GM19395 (cell line): ENCODE data around the gene KCNQ1.

Source experiments
- ATAC-seq: cut with Tn5 transposase; IDR thresholded peaks from one replicate; pipeline ENCODE4 v1.9.1; 2021; ENCODE audit warnings: mild to moderate bottlenecking, moderate library complexity; ENCODE audit not compliant: unreplicated experiment

KCNQ1 gene

GRCh38 chr11:2826679-2827056, 381.9 kb downstream of the KCNQ1 start:
- ATAC-seq = no peak

GRCh38 chr11:2827256-2827655, 382.4 kb downstream of the KCNQ1 start:
- ATAC-seq = no peak

DNA sequence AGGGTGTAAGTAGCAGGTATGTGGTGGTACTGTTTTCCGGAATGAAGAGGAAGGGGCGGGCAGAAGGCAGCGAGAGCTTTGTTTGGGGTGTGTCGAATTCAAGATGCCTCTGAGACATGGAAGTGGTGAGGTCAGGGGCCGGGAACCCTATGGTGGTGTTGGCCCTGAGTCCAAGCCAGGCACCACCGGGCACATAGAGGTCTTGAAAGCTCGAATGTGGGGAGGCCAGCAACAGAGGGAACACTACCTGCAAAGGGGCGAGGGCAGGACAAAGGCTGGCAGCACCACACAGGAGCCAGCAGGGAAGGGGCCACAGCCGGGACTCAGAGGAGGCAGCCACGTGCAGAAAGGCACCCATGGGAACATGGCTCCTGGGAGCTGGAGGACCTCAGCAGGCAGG, 383.0 kb downstream of the KCNQ1 start:
- no peak for ATAC-seq

- ATAC-seq = no peak
Observed at GRCh38 chr11:2828585-2829330, 383.9 kb downstream of the KCNQ1 start.

DNA sequence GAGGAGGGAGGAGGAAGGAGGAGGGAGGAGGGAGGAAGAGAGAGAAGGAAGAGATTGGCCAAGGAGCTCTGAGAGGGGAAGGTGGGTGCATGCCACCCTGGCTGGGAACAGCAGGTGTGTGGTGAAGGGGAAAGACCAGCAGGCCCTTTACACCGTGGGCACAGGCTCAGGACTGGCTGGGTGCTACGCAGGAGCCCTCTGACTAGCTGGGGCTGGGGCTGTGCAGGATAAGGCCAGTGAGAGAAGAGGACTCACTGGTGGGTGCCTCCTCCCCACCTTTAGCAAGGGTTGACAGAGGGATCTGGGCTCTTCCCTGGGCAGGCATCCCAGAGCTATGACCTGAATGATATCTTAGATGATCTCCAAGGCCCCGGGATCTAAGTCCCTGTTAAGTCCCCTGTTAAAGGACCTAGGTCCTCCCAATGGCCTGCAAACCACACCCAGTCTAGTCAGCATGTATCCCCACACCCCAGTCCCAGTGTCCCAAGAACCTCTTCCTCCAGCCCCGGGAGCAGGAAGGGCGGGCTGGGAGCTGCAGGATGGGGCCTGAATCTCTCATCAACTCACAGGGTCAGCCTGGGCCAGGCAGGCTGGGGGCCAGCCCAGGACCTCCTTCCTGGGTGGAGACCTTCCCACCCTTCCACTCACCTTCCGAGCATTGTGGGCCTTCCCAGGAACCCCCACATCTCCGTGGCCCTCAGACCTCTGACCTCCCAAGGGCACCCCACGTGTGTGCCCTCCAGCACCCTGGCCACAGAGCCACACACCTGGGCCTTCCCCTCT, 385.4 kb downstream of the KCNQ1 start:
- no peak for ATAC-seq

- ATAC-seq = no peak
Observed at GRCh38 chr11:2830886-2831285, 386.1 kb downstream of the KCNQ1 start.

DNA sequence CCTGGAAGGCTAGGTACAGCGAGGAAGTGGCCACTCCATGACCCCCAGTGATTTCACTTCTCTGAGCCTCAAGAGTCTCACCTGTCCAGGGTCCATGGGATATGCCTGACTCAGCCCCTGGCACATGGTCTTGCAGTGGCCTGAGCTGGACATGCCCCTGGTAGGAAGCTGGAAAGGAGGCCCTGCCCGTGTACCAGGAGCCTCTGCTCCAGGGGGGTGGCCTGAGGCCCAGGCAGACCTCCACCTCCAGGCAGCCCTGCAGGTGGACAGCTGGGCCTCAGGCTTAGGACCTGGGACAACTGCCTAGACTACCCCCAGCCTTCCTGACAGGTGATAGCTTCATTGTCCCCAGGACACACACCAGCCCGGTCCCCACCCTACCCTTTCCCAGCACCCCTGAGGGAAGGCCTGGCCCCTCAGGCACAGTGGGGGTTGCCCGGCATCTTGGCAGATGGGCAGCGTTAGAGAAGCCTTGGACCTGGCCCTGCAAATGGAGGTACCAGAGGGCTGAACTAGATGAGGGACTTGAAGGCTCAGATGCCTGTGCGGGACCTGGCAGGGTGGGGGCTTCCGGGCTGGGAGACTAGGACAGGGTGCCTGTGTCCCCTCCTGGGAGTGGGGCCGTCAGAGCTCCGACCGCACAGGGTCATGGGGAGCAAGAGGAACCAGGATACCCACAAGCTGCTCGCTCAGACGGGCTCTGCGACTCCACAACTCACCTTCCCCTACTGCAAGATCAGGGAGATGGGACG, 387.1 kb downstream of the KCNQ1 start:
- no peak for ATAC-seq

DNA sequence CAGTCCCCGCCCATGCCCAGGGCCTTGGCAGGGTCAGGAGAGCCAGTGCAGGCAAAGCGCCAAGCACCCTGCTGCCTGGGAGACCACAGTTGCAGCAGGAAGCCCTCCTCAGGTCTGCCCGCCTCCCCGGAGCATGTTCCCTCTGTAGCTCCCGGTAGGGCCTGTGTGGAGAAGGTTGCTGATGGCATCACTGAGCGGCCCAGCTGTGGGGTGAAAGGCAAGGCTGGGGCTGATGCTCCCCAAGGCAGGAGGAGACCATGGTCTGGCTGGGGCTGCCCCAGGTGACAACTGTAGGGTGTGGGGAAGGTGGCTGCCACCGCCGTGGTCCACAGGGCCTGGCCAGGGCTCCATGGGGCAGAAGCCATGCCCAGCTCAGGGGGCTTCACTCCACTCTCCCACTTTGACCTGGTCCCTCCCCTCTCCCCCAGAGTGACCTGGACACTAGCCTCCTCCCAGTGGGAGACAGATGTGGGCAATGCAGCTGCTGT, 387.8 kb downstream of the KCNQ1 start:
- ATAC-seq = no peak

GRCh38 chr11:2833051-2833715, 388.4 kb downstream of the KCNQ1 start:
- no peak for ATAC-seq

DNA sequence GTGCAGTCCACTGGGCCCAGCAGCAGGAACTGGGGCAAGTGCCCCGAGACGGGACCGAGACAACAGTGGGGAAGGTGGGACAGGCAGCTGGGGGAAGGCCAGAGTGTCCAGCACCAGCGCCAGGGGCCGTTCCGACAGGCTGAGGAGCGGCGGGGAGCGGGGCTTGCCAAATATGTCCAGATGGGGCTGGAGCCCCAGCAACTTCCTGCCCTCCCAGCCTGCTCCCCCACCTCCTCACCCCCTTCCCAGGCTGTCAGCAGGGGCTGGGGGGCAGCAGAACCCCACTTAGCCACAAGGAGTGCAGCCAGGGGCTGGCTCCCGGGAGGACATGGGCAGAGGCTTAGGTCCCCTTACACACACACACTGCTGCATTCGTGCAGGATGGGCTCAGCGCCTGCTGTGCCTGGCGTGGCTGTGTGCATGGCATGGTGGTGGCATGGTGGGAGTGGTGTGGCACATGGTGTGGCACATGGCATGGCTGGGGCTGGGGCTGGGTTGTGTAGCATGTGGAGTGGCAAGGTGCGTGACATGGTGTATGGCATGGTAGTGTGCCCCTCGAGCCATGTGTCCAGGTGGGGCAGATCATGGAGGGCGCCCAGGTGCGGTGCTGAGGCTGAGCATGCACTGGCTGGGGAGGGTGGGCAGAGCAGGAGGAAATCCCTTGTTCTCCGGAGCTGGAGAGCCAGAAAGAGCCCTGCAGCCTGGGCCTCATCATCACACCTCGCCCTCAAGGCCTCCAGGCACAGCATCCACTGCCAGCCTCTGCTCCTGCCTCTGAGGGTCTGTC, 389.1 kb downstream of the KCNQ1 start:
- ATAC-seq = no peak

DNA sequence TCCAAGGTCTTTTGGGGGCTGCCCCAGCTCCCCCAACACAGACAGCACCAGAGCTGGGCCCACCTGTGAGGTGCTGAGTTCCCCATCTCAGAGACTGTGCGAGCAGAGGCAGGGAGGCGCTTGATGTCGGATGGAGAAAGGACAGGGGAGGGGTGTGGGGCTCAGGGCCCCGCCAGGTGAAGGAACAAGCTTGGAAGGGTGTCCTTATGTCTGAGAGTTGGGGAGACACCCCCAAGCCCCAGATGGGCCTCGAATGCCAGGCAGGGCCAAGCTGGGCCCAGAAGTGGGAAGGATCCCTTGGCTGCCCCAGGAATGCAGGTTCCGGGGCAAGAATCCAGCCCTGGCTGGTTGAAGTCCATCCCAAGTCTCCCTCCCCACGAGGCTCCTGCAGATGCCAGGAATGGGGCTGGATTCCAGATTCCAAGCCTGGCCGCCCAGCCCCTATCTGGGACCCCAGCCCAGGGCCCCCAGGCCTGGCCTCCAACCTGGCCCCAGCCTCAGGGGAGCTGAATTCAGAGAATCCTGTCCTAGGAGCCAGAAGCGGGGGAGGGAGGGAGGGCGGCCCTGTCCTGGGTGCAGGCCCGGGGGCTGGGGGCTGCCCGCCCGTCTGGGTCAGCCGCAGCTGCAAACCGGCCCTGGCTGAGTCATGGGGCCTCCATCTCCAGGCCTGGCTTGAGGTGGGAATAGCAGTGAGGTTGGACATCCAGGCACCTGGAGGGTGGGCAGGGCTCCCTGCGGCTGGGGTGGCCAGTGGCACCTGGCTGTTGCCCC, 389.9 kb downstream of the KCNQ1 start:
- ATAC-seq = no peak

DNA sequence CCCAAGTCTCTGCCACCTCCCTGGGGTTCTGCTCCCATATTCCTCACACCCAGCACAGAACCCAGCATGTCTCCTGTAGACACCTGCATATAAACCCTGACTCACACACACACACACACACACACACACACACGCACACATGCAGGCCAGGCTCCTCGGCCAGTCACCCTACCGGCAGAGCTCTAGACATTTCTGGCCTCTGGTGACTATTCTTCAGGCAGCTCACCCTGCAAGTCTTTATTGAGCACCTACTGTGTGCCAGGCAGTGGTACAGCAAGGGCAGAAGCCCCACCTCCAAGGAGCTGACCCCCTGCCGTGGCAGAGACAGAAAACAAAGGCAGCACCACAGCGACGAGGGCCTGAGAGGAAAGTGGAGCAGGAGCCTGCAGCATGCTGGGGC, 390.5 kb downstream of the KCNQ1 start:
- no peak for ATAC-seq

DNA sequence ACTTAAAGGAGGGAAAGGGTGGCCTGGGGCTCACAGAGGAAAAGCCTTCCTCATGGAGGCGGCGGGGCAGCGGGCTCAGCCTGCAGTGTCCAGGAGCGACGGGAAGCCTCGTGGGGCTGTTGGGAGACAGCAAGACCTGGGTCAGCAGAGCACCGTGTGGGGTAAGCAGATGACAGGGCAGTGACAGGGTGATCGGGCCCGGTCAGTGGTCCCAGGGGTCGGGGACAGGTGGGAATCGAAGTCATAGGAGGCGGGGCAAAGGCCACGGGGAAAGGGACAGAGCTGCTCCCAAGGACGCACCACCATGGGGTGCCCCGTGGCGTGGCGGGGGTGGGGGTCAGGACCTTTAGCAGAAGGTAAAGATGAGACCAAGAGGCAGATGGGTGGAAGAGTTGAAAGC, 390.9 kb downstream of the KCNQ1 start:
- ATAC-seq = no peak

- ATAC-seq = no peak
Observed at GRCh38 chr11:2836315-2837095, 391.7 kb downstream of the KCNQ1 start.

- no peak for ATAC-seq
Observed at GRCh38 chr11:2837096-2837601, 392.3 kb downstream of the KCNQ1 start.

GRCh38 chr11:2837651-2838050, 392.8 kb downstream of the KCNQ1 start:
- no peak for ATAC-seq

- no peak for ATAC-seq
Observed at GRCh38 chr11:2838091-2838490, 393.3 kb downstream of the KCNQ1 start.

DNA sequence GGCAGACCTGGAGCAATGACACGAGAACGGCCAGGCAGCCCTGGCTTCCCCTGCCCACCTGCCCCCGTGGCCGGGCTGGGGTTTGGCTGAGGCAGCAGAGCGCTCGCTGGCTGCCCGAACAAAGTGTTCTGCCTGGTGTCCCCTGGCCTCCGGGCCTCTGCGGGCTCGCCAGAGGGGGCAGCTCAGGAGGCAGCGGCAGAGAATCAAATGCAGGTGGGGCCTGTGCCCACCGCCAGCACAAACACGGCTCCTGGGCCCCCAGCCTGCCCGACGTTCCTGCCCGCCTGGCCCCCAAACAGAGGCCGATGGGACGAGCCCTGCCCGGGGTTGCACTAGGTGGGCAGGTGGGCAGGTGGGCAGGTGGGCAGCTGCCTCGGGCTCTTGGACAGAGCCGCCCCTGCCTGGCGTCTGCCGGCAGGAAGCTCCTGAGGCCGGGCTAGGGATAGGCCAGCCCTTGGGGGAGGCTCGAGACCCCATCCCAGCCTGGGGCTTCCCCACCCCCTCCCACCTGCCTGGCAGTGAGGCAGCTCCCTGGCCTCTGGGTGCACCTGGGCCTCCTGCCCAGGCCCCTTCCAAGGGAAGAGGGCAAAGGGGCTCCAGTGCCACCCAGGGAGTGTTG, 394.0 kb downstream of the KCNQ1 start:
- ATAC-seq = no peak
